Epithelial cell of proximal tubule (primary cell): ENCODE results near the gene MT1G. TPM values are rescaled to one million over a fixed set of nuclear protein-coding genes. Genes with fewer than 3 reads are reported as not detected.

ENCODE experiments used
- DNase-seq: peaks from one replicate; pipeline ENCODE4 v3.0.0-alpha.2; 2011; ENCODE audit warnings: low read depth
- H3K4me3 ChIP-seq: 2 replicates; pipeline ENCODE4 v1.5.1; 2011; ENCODE audit warnings: low read depth, mild to moderate bottlenecking, low read length
- total RNA-seq: library from RNA; depleted of rRNA; stranded (reverse); fragments of >200 nt; gene quantifications from 2 replicates; pipeline ENCODE4 v1.2.3, GENCODE V29; 2015
- TF ChIP-seq, protein P1 (sequence below): conservative IDR thresholded peaks from 2 replicates; pipeline ENCODE4 v1.5.1; 2012; ENCODE audit warnings: low read depth, mild to moderate bottlenecking, low read length

The MT1G gene
- total RNA-seq, 1 donor from 2014 or later, result 1,970 TPM

DNA sequence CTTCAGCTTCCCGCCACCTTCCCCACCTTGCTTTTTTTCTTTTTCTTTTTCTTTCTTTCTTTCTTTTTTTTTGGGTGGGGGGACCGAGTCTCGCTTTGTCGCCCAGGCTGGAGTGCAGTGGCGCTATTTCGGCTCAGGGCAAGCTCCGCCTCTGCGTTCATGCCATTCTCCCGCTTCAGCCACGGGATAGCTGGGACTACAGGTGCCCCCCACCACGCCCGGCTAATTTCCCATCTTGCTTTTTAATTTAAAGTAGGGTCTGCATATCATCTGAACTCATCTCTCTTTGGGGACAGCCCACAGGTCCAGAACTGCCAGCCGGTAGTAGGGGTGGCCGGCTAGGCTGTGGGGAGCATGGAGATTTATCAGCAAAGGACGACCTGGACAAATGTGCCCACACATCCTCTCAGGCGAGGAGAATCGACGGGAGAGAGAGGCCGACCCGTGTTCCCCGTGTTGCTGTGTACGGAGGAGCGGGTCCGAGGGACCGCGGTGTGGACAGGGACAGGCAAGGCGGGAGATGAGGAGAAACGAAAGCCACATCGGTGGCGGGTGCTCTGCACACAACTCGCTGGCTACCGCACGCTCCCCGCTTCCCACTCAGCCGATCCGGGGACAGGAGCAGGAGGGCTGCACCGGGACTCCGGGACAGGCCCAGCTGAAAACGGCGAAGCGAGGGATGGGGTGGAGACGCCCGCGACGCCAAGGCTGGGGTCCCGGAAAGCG lies 33.0 kb downstream of the MT1G start:
- no peak overlapping the region for H3K4me3 ChIP-seq
- TF ChIP-seq, protein P1, sequence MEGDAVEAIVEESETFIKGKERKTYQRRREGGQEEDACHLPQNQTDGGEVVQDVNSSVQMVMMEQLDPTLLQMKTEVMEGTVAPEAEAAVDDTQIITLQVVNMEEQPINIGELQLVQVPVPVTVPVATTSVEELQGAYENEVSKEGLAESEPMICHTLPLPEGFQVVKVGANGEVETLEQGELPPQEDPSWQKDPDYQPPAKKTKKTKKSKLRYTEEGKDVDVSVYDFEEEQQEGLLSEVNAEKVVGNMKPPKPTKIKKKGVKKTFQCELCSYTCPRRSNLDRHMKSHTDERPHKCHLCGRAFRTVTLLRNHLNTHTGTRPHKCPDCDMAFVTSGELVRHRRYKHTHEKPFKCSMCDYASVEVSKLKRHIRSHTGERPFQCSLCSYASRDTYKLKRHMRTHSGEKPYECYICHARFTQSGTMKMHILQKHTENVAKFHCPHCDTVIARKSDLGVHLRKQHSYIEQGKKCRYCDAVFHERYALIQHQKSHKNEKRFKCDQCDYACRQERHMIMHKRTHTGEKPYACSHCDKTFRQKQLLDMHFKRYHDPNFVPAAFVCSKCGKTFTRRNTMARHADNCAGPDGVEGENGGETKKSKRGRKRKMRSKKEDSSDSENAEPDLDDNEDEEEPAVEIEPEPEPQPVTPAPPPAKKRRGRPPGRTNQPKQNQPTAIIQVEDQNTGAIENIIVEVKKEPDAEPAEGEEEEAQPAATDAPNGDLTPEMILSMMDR, result no peak
- no peak for DNase-seq

DNA sequence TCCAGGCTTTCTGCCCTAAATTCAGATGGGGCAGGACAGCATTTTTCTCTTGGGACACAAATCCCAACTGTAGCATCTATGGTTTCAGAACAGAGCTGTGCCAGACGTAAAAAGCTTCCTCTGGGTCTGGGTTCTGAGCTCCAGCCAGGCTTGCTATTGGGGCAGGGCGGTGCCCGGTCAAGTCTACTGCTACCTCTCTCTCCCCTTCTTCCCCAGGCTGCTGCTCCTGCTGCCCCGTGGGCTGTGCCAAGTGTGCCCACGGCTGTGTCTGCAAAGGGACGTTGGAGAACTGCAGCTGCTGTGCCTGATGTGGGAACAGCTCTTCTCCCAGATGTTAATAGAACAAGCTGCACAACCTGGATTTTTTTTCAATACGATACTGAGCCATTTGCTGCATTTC lies 34.3 kb downstream of the MT1G start:
- peak overlapping the region; percentile 60 for H3K4me3 ChIP-seq
- TF ChIP-seq, protein P1, result no peak
- no peak for DNase-seq

DNA sequence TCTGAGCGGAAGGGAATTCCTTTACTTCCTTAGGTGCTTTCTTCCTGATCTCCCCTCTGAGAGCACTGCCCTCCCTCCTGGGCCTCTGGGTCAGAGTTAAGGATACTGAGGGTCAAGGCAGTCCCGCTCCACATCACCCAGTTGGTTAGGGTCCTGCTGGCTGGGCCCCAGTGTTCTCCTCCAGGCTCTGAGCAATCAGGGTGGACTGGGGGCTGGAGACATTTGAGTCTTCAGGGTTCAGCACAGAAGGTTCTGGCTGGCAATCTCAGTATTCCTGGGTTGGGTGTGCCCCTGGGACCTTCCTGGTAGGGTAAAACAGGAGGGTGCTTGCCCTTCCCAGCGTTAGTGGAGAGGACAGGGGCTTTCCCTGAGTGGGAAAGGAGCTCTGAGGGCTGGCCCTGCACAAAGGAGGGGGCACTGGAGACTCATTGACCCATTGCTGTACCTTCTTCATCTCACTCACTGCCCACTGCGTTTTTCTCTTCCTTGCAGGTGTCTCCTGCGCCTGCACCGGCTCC lies 35.0 kb downstream of the MT1G start:
- no peak for DNase-seq
- TF ChIP-seq, protein P1, result no peak
- peak overlapping the region; percentile 60 for H3K4me3 ChIP-seq

DNA sequence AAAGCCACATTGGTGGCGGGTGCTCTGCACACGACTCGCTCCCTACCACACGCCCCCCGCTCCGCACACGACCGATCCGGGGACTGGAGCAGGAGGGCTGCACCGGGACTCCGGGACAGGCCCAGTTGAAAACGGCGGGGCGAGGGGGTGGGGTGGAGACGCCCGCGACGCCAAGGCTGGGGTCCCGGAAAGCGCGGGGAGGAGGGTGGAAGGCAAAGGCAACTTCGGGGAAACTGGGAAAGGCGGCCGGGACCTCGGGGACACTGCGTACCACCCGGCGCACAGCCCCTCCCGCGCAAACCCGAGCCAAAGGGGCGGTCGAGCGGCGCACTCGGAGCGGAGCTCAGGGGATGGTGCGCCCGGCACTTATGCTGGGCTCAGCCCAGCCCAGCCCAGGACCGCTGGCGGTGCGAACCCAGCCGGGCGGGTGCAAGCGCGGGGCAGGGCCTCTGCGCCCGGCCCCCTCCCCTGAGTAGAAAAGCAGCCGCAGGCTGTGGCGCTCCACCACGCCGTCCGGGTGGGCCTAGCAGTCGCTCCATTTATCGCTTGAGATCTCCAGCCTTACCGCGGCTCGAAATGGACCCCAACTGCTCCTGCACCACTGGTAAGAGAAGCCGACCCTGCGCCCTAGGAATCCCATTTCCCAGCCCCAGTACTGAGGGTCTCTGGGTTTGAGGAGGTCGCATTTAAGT lies 35.6 kb downstream of the MT1G start, which contains the start of gene MT1M:
Gene MT1M (plus strand): TSS at position 504 of the 692 bp plus-strand sequence. CDS start 73 bp downstream, at position 577.
- no peak for DNase-seq
- H3K4me3 ChIP-seq, result peak within 1 kb of the TSS; percentile 60
- TF ChIP-seq, protein P1, result no peak

DNA sequence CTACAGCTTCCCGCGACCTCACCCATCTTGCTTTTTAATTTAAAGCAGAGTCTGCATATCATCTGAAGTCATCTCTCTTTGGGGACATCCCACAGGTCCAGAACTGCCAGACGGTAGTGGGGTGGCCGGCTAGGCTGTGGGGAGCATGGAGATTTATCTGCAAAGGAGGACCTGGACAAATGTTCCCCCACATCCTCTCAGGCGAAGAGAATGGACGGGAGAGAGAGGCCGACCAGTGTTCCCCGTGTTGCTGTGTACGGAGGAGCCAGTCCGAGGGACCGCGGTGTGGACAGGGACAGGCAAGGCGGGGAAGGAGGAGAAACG lies 36.1 kb downstream of the MT1G start:
- no peak for DNase-seq
- peak overlapping the region; percentile 60 for H3K4me3 ChIP-seq
- TF ChIP-seq, protein P1, result no peak

DNA sequence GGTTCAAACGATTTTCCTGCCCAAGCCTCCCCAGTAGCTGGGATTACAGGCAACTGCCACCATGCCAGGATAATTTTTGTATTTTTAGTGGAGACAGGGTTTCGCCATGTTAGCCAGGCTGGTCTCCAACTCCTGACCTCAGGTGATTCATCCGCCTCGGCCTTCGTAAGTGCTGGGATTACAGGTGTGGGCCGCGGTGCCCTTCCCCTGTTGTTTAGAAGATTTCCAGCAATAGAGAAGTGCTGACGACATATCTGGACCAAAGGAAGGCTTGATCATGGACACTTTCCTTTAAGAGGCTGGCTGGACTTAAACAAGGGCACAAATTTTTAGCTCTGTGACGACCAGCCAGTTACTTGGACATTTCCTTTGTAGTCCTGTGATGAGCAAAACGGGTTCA lies 36.7 kb downstream of the MT1G start:
- TF ChIP-seq, protein P1, result no peak
- DNase-seq, result no peak
- H3K4me3 ChIP-seq, result no peak overlapping the region
